ENCODE results near the gene SBNO2.

Gene SBNO2, protein sequence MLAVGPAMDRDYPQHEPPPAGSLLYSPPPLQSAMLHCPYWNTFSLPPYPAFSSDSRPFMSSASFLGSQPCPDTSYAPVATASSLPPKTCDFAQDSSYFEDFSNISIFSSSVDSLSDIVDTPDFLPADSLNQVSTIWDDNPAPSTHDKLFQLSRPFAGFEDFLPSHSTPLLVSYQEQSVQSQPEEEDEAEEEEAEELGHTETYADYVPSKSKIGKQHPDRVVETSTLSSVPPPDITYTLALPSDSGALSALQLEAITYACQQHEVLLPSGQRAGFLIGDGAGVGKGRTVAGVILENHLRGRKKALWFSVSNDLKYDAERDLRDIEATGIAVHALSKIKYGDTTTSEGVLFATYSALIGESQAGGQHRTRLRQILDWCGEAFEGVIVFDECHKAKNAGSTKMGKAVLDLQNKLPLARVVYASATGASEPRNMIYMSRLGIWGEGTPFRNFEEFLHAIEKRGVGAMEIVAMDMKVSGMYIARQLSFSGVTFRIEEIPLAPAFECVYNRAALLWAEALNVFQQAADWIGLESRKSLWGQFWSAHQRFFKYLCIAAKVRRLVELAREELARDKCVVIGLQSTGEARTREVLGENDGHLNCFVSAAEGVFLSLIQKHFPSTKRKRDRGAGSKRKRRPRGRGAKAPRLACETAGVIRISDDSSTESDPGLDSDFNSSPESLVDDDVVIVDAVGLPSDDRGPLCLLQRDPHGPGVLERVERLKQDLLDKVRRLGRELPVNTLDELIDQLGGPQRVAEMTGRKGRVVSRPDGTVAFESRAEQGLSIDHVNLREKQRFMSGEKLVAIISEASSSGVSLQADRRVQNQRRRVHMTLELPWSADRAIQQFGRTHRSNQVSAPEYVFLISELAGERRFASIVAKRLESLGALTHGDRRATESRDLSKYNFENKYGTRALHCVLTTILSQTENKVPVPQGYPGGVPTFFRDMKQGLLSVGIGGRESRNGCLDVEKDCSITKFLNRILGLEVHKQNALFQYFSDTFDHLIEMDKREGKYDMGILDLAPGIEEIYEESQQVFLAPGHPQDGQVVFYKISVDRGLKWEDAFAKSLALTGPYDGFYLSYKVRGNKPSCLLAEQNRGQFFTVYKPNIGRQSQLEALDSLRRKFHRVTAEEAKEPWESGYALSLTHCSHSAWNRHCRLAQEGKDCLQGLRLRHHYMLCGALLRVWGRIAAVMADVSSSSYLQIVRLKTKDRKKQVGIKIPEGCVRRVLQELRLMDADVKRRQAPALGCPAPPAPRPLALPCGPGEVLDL (N-terminal part only)

DNA sequence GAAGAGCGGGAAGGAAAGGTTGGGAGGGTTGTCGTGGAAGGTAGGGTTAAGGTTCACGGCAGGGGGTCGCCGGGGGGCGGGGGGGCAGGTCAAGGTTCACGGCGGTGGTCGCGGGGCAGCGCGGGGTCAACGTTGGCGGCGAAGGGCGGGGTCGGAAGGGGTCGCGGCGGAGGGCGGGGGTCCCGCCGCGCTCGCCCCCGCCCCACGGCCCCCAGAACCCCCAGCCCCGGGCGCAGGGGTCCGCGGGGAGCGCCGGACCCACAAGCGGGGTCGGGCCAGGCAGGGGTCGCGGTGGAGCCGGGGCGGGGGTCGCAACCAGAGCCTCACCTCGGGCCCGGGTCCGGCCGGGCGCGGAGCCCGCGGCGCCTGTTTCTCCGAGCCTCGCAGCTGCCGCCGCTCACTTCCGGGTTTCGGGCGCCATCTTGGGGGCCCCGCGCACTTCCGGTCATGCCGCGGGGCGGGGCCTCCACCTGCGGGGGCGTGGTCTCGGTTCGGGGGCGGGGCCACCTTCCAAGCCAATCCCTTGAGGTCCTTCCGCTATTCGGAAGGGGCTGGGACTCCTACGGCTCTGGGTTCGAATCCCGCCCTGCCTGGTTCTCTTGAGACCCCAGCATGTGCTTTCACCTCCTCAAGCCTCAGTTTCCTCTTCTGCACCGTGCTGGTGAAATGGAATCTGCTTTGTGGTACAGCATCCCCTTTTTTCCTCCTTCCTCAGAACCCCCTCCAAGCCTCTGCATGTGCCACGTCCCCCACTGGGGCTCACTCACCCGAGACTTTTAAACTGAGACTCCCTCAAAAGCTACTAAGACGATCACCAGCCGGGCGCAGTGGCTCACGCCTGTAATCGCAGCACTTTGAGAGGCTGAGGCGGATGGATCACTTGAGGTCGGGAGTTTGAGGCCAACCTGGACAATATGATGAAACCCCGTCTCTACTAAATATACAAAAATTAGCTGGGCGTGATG lies at the start of gene SBNO2:
TSS of gene SBNO2 (minus strand) at position 424 of the 965 bp plus-strand sequence. CDS start 19,992 bp downstream, outside the sequence.
- peak; percentile 71 to 80 for DNase-seq

DNA sequence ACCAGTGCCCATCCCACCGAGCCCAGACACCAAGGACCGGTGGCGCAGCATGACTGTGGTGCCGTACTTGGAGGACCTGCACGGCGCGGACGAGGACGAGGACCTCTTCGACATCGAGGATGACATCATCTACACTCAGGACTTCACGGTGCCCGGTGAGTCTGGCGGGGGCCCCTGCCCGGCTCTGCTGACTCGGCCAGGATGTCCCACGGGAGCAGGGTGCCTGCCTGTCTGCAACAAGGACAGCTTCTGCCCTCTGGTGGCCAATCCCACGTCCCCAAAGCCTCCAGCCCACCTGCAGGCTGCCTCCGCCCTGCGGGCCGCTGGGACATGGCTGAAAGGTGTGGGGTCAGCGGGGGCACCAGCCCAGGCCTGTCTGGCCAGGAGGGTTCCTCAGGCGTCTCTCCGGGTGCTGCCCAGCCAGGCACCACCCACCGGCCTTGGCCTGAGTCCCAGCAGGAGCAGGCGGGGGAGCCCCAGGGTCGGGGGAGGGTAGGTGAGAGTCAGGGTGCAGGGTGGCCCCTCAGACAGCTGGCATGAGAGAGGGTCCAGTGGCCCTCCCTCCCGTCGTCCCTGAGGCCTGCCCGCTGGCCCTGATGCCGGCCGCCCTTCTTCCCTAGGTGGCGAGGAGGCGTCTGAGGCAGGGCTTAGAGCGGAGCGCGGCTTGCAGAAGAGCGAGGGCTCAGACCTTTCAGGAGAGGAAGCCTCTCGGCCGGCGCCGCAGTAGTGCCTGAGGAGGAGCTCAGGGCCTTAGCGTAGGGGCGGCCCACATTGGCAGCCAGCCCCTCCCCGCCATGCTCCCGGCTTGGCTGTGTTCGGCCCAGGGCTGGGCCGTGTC lies 49.2 kb upstream of the SBNO2 start:
- DNase-seq = no peak

DNA sequence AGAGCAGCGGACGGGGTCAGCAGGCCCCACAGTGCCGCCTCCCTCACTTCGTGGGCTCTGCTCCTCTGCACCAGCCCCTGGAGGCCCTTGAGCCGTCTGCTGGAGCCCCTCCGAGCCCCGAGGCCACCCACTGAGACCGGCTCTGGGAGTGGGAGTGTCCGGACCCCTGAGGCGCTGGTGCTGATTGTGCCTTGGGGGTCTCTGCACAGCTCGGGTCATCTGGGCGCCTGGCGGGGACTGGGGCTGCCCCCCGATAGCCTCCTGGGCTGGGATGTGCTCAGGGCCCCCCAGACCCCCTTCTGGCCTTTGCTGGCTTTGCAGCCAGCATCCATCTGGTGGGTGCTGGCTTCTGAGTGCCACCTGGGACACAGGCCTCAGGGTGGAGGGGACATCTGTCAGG lies 48.3 kb upstream of the SBNO2 start:
- DNase-seq = no peak

DNA sequence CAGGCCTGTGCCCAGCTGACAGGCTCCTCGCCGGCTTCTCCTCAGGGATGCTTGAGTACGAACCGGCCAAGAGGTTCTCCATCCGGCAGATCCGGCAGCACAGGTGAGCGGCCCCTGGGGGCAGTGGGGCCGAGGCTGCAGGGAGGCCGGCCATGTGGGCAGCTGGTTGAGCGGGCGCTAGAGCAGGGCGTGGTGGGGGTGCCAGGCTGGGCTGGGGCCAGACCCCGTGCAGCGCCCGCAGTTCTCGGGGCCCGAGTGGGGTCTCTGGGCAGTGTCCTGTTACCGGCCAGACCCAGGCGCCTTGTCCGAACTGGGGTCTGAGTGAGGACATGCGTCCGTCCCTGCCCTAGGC lies 47.8 kb upstream of the SBNO2 start:
- no peak for DNase-seq

DNA sequence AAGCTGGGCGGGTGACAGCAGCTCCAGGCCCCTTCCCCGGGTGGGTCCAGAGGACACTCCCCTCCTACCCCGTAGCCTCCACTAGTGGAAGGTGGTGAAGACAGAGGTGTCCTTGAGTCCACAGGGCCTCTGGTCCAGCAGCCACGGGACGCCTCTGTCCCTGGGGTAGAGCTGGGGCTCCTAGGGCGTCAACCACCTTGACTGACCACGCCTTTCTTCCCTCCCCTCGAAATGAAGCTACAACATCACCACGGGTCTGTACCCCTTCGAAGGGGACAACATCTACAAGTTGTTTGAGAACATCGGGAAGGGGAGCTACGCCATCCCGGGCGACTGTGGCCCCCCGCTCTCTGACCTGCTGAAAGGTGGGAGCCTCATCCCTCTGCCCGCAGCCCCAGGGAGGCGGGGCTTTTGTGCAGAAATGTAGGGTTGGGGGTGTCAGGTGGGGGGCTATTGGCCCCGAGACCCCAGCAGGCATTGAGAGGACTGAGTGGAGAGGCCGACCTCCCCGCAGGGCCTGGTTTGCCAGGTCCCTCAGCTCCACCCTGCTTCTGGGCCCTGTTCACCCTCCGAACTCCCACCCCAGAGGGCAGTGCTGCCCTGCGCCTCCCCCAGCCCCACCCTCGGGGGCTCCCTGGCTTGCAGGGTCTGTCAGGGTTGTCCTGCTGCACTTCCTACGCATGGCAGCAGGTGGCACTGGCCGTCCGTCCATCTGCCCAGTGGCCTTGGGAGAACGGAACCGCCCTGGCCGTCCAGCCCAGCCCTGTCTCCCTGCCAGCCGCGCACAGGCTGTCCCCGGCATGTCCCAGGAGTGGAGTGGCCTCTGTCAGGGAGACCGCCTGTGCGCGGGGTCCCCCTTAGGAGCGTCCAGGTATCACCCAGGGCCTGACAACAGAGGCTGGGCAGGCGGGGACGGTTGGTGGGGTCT lies 47.2 kb upstream of the SBNO2 start:
- no peak for DNase-seq

DNA sequence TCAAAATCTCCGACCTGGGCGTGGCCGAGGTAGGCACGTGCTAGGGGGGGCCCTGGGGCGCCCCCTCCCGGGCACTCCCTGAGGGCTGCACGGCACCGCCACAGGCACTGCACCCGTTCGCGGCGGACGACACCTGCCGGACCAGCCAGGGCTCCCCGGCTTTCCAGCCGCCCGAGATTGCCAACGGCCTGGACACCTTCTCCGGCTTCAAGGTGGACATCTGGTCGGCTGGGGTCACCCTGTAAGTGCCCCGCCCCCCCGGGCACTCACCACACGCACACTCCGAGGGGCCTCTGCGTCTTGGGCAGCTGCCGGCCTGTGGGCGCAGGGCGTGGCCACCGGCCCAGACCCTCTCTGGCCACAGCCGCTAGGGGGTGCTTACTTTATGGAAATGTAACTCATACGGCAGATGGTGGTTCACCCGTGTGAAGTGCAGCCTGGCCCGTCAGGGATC lies 46.4 kb upstream of the SBNO2 start:
- DNase-seq = no peak

DNA sequence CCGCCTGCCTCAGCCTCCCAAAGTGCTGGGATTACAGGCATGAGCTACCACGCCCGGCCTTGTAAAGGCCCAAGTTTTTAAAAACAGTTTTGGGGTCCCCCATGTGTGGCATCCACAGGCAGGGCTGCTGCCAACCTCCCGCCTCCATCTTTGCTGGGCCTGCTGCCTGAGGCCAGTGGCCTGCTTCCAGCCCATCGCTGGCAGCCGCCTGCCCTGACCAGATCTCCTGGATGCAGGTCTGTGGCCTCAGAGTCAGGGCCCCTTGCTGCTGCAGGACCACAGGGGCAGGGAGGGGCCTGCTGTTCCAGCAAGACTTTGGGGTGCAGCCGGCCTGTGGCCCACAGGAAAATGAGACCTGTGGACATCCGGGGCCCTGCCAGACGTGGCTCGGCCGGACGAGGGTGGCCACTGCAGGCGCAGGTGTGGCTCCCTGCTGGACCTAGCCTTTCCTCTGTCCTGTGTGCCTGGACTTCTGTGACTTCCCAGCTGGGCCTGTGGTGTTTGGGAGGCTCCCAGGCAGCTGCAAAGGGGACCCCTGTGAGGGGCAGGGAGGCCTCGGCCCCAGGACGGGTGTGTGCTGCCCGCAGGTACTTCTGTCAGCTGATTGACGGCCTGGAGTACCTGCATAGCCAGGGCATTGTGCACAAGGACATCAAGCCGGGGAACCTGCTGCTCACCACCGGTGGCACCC lies 45.9 kb upstream of the SBNO2 start:
- DNase-seq = no peak

DNA sequence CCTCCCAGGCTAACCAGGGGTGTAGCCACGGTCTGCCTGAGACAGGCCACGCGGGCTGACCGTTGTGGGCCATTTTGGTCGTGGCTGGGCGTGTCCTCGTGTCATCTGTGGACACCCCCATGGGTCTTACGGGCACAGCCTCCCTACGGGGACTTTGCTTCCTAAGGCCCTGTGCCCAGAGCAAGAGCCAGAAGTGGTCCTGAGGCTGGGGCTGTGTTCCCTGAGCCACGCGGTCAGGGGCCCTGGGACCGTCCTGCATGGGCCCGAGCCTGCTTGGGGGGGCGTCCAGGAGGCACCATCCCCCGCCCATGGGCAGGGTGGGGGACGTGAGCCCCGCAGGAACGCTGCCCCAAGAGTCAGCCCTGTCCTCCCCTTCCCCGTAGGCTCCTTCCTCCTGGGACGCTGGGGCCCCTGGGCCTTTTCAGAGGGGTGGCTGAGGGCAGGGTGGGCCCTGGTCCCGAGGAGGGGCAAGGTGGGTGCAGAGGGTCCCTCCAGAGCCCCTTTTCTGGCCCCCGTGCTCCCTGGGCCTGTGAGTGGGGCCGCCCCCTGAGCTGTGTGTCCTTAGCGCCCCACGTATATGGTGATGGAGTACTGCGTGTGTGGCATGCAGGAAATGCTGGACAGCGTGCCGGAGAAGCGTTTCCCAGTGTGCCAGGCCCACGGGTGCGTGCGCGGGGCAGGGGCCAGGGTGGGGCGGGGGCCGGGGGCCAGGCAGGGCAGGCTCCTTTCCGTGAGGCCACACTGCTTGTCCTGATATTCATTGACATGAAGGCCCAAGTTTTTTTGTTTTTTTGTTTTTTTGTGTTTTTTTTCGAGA lies 44.9 kb upstream of the SBNO2 start:
- no peak for DNase-seq

DNA sequence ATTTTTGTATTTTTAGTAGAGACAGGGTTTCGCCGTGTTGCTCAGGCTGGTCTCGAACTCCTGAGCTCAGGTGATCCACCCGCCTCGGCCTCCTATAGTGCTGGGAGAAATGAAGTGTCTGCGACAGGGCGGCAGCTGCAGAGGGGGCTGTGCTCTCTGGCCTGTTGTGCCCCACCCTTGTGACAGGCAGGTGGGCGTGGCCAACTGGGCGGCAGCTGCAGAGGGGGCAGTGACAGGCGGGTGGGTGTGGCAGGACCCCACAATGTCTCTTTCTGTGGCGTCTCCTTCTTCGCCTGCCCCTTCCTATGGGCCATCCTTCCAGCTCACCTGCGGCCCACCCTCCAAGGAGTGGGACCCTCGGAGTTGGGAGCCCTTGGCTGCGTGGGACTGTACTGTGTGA lies 43.3 kb upstream of the SBNO2 start:
- no peak for DNase-seq

DNA sequence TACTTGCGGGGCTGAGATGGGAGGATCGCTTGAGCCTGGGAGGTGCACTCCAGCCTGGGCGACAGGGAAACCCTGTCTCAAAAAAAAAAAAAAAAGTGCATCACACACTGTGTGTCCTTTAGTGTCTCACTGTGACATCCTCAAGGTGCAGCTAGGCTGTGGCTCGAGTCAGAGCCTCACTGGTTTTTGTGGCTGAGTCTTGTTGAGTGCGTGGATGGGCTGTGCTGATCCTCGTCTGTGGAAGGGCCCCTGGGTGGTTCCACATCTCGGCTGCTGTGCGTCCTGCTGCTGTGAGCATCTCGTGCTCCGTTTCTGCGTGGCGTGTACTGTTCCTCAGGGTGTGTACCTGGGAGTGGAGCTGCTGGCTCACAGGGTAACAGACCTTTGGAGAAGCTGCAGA lies 42.7 kb upstream of the SBNO2 start:
- DNase-seq = no peak

DNA sequence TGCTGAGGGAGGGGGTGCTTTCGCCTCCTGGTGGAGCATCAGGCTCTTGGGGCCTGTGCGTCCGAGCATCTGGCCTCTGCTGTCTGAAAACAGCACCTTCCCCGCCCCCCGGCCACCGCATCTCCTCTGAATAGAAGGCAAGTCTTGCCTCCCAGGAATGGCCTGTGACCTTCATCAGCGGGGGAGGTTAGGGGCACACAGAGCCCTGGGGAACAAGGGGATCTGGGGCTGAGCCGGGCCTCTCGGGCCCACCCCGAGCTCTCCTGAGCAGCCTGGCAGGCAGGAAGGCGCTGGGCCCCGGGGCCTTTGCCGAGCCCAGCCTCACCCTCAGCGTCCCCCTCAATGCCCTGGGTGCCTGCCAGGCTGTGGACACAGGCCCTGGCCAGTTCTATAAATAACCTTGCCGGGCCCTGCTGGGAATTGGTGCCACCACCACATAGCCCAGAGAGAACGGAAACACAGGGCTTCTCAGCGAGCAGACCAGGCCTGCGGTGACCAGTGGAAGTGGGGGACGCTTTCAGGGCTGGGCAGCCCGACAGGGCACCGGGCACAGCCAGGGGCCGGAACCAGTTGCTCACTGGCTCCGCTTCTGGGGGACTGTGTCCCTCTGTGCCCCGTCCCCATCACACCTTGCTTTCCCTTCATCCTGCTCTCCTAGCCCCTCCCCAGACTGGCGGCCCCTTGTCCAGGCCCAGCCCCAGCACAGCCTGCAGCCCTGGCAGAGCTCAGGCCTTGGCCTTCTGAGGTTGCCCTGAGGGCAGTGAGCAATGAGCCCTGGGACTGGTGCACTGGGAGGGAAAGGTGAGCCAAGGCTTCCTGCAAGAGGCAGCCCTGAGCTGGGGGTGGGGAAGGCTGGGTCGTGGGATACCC lies 41.0 kb upstream of the SBNO2 start:
- DNase-seq = no peak

DNA sequence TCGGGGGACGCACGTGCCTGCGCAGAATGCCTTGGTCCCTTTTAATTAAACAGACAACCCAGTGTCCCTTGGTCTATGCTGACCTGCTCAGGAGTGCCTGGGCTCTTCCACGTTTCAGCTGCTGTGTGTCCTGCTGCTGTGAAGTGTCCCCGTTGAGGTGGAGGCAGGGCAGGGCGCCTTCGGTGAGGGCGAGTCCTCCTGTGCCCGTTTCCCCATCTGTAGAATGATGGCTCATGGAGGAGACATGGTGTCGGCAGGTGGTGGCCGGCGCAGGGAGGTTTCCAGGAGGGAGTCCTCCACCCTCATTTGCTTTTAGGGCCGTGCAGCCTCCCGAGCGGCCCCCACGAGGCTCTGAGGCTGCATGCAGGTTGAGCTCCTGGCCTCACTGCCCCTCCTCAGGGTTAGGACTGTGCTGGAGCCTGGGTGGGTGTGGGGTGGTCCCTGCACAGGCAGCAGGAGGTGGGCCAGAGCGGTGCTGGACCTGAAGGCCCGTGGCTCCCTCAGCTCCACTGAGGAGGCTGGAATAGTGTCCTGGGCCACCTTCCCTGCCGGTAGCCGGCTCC lies 40.3 kb upstream of the SBNO2 start:
- DNase-seq = no peak

DNA sequence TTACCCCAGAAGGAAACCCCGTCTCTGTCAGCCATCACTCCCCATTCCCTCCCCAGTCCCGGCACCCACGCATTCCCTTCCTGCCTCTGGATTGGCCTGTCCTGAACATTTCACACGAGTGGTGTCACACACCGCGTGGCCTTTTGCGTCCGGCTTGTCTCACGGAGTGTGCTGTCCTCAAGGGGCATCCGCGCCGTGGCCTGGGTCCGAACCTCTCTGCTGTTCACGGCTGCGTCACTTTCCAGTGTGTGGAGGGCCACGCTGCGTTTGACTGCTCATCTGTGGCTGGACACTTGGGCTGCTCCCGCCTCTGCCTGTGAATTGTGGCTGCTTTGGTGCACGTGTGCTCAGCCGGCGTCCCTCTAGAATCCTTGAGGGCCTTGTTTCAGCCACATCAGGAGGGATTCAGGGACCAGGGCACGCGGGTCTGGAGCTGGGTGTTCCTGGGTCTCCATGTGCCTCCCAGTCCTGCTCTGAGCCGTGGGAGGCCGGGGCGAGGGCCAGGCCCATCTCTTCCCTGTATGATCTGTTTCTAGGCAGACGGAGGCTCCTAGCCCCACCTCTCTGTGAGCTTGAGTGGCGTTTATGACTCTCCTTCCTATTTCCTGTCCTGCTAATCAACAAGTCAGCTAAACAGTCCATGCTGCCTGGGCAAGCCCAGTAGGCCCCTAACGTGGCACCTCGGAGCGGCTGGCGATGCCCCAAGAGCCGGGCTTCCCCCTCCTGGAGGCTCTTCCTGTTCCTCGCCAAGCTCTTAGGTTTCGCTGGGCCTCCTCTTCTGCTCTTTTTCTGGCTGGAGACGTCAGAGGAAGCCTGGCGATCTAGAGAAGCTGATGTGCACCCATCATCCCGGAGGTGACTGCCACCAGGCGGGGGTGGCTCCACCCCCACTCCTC lies 39.6 kb upstream of the SBNO2 start:
- peak in 1 of 2 experiments; percentile 42 for DNase-seq

DNA sequence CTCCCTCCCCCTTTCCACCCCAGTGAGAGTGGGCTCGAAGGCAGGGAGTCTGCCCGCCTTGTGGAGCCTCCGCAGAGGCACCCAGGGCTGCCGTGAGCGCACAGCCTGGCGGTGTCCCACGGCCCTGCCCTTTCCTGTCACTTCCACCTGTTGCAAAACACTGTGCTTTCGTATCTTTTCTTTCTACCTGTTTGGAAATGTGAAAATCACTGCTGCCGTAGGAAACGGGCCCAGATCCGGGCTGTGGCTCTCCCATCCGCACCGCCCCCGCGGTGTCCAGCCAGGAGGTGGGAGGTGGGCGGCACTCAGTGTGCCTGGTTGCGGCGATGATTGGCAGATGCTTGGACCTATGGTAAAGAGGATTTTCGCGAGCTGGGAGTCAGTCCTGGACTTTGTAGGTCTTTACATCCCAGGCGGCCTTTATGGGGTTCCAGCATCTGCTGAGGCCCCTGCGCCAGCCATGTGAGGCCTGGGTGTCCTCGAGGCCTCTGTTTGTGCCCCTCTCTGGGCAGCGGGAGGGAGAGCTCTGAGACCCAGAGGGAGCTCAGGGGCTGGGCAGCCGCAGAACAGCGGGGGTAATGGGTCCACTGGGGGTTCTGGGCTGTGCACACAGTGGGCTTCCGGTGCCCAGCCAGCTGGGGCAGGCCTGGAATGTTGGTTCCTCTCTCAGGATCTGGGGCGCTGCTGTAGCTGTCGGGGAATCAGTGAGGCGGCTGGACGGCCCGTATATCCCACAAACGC lies 37.6 kb upstream of the SBNO2 start:
- DNase-seq = no peak

DNA sequence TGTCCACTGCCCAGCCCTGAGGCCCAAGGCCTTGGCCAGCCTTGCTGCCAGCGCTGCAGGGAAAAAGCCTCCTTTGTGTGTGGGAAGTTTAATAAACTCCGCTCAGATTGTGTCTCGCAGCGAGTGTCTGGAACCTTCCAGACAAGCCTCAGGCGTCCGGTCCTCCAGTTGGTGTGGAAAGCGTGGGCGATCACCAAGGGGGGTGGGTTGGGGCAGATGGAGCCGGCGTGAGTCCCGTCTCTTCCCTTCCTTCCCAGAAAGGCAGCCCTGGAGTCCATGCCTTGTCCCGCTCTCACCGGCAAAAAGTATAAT lies 36.1 kb upstream of the SBNO2 start:
- DNase-seq = no peak

All from NCI-H2081 (cell line).